ENCODE measurements around the gene AUTS2.
A peak's percentile ranks its signal among the peaks of the same experiment; 100 is the strongest.

AUTS2 gene

GRCh38 chr7:70598976-70599375 is 1000.7 kb downstream of the AUTS2 start:
- DNase-seq (ENCODE audit: low read depth), result no peak

GRCh38 chr7:70599446-70600190 is 1001.3 kb downstream of the AUTS2 start:
- no peak for DNase-seq (ENCODE audit: low read depth)

- DNase-seq (ENCODE audit: low read depth), result no peak
These were observed 1002.7 kb downstream of the AUTS2 start for GRCh38 chr7:70600993-70601392.

- DNase-seq (ENCODE audit: low read depth), result no peak
These were observed 1003.8 kb downstream of the AUTS2 start for GRCh38 chr7:70602117-70602516.

- DNase-seq (ENCODE audit: low read depth), result no peak
These were observed 1009.0 kb downstream of the AUTS2 start for GRCh38 chr7:70607281-70607680.

GRCh38 chr7:70607759-70608158 is 1009.5 kb downstream of the AUTS2 start:
- no peak for DNase-seq (ENCODE audit: low read depth)

GRCh38 chr7:70608229-70608628 is 1010.0 kb downstream of the AUTS2 start:
- no peak for DNase-seq (ENCODE audit: low read depth)

GRCh38 chr7:70612811-70613210 is 1014.5 kb downstream of the AUTS2 start:
- no peak for DNase-seq (ENCODE audit: low read depth)

- peak; percentile 12 for DNase-seq (ENCODE audit: low read depth)
These were observed 1016.2 kb downstream of the AUTS2 start for GRCh38 chr7:70614237-70615045.

GRCh38 chr7:70615066-70615606 is 1016.9 kb downstream of the AUTS2 start:
- DNase-seq (ENCODE audit: low read depth), result no peak

GRCh38 chr7:70616211-70616610 is 1017.9 kb downstream of the AUTS2 start:
- DNase-seq (ENCODE audit: low read depth), result no peak

GRCh38 chr7:70616821-70617220 is 1018.5 kb downstream of the AUTS2 start:
- no peak for DNase-seq (ENCODE audit: low read depth)

- no peak for DNase-seq (ENCODE audit: low read depth)
These were observed 1019.8 kb downstream of the AUTS2 start for GRCh38 chr7:70618020-70618551.

- no peak for DNase-seq (ENCODE audit: low read depth)
These were observed 1020.9 kb downstream of the AUTS2 start for GRCh38 chr7:70619130-70619529.

GRCh38 chr7:70619659-70620058 is 1021.4 kb downstream of the AUTS2 start:
- no peak for DNase-seq (ENCODE audit: low read depth)

GRCh38 chr7:70620333-70621055 is 1022.2 kb downstream of the AUTS2 start:
- no peak for DNase-seq (ENCODE audit: low read depth)

- DNase-seq (ENCODE audit: low read depth), result no peak
These were observed 1023.8 kb downstream of the AUTS2 start for GRCh38 chr7:70621954-70622600.

- DNase-seq (ENCODE audit: low read depth), result no peak
These were observed 1024.7 kb downstream of the AUTS2 start for GRCh38 chr7:70622936-70623335.

GRCh38 chr7:70624500-70625103 is 1026.3 kb downstream of the AUTS2 start:
- no peak for DNase-seq (ENCODE audit: low read depth)

GRCh38 chr7:70627461-70627860 is 1029.2 kb downstream of the AUTS2 start:
- DNase-seq (ENCODE audit: low read depth), result no peak

- DNase-seq (ENCODE audit: low read depth), result no peak
These were observed 1032.2 kb downstream of the AUTS2 start for GRCh38 chr7:70630440-70630817.

All from GM04504 (cell line).